ENCODE data around the gene FTCDNL1. TPM values are rescaled to one million over a fixed set of nuclear protein-coding genes. Genes with fewer than 3 reads are reported as not detected.

Gene FTCDNL1
- total RNA-seq, 1 donor from 2014 or later = 1.5 TPM

DNA sequence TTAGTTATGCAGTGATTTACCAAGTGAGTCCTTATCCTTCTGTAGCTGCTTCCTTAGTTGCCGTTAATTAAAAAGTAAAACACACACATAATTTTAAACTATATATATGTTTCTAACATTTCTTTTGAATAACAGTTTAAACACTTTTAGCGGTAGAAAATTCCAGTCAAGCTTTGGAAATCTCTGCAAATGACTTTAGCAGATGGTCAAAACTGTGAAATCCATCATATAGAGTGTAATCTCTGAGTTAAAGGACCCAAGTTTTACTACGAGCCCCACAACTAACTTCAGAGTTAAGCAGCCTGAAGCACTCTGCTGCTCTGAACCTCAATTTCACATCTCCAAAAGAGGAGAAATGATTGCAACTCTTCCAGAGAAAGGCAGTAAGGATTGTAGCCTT lies 96.2 kb downstream of the FTCDNL1 start:
- Mint-ChIP-seq H3K4me3 (no peak overlapping the region), H3K36me3 (ENCODE audit: low read depth) (no peaks in the 10 kb centered on the region), H3K27me3 (ENCODE audit: low read depth) (peaks cover 6% of the 10 kb centered on the region), H3K4me1 (peaks cover 12% of the 10 kb centered on the region), H3K9me3 (peaks cover 4% of the 10 kb centered on the region), H3K27ac (ENCODE audit: unreplicated experiment) (no peak overlapping the region)
- no peak for DNase-seq (ENCODE audit: low read depth, low spot score)
- TF ChIP-seq, protein P1, sequence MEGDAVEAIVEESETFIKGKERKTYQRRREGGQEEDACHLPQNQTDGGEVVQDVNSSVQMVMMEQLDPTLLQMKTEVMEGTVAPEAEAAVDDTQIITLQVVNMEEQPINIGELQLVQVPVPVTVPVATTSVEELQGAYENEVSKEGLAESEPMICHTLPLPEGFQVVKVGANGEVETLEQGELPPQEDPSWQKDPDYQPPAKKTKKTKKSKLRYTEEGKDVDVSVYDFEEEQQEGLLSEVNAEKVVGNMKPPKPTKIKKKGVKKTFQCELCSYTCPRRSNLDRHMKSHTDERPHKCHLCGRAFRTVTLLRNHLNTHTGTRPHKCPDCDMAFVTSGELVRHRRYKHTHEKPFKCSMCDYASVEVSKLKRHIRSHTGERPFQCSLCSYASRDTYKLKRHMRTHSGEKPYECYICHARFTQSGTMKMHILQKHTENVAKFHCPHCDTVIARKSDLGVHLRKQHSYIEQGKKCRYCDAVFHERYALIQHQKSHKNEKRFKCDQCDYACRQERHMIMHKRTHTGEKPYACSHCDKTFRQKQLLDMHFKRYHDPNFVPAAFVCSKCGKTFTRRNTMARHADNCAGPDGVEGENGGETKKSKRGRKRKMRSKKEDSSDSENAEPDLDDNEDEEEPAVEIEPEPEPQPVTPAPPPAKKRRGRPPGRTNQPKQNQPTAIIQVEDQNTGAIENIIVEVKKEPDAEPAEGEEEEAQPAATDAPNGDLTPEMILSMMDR (conservative IDR thresholded peaks at IDR 0.05) = no peak

DNA sequence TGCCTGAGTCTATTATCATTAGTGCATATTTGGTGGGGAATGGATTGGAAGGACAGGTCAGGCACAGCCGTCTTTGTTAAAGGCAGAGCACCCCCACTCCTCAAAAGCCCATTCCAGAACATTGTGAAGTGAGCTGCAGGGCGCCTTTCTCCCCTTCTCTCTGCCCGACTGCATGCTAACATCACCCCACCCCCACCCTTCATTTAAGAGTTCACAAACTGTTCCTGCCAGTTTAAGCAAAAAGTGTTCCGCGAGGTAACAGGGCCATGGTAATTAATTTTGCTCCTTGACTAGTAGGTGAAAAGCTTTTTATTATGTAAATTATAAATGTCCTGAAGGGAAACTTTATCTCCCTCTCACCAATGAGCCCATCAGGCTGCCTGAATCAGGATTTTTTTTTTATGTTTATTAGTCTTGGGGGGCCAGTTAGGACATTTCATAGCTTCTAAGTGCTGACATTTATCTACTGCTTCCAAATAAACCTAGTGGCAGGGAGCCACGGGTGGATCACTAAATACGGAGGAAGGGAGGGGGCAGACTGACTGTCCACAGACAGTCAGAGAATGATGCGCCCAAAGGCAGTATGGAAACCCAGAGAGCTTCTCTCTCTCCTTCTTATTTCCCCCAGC lies 99.4 kb downstream of the FTCDNL1 start:
- Mint-ChIP-seq H3K27ac (ENCODE audit: unreplicated experiment) (no peak overlapping the region), H3K27me3 (ENCODE audit: low read depth) (peaks cover 6% of the 10 kb centered on the region), H3K4me1 (peaks cover 12% of the 10 kb centered on the region), H3K36me3 (ENCODE audit: low read depth) (no peaks in the 10 kb centered on the region), H3K9me3 (peaks cover 4% of the 10 kb centered on the region), H3K4me3 (no peak overlapping the region)
- TF ChIP-seq, protein P1 (conservative IDR thresholded peaks at IDR 0.05) = no peak
- DNase-seq (ENCODE audit: low read depth, low spot score) = no peak

DNA sequence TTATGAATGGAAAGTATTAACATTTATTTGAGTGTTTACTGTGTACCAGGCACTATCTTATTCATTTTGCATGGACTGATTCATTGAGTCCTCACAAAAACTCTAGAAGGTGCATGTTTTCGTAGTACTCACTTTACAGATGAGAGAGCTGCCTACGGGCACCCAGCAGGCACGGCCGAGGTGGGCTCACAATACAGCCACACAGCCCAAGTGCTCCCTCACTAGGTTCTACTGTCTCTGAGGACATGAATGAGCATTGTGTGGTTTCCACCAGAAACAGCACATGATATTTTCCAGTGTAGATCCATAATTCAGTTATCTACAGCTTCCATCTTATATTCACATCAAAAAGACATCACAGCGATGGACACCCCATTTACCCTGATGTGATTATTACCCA lies 101.4 kb downstream of the FTCDNL1 start:
- Mint-ChIP-seq H3K36me3 (ENCODE audit: low read depth) (no peaks in the 10 kb centered on the region), H3K4me3 (no peak overlapping the region), H3K27me3 (ENCODE audit: low read depth) (peaks cover 6% of the 10 kb centered on the region), H3K4me1 (peaks cover 12% of the 10 kb centered on the region), H3K9me3 (peaks cover 4% of the 10 kb centered on the region), H3K27ac (ENCODE audit: unreplicated experiment) (no peak overlapping the region)
- DNase-seq (ENCODE audit: low read depth, low spot score) = no peak
- TF ChIP-seq, protein P1 (conservative IDR thresholded peaks at IDR 0.05) = no peak

DNA sequence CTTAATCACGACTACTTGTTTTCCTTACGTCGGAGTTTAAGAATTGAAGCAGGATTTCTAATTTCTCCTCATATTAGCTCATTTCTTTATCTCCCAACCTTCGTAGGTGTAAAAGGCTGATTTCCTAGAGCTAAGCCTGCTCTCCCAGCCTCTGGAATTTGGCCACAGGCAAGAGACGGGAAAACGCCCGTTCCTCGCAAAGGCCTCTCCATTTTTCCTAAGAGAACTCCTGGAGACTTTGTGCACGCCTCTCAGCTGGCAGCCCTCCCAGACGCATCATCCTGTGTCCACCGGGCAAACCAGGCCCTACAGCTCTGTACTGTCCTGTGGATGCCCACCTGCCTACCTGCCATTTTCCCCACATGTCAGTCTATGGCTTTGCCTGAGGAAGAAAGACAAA lies 106.3 kb downstream of the FTCDNL1 start:
- H3K36me3 Mint-ChIP-seq (ENCODE audit: low read depth) = no peaks in the 10 kb centered on the region
- TF ChIP-seq, protein P1 (conservative IDR thresholded peaks at IDR 0.05) = no peak
- no peaks in the 10 kb centered on the region for H3K4me1 Mint-ChIP-seq
- no peak overlapping the region for H3K4me3 Mint-ChIP-seq
- H3K27me3 Mint-ChIP-seq (ENCODE audit: low read depth) = peaks cover 8% of the 10 kb centered on the region
- no peaks in the 10 kb centered on the region for H3K9me3 Mint-ChIP-seq
- no peak for DNase-seq (ENCODE audit: low read depth, low spot score)
- H3K27ac Mint-ChIP-seq (ENCODE audit: unreplicated experiment) = no peak overlapping the region

GRCh38 chr2:199744260-199744659 lies 106.7 kb downstream of the FTCDNL1 start:
- H3K27me3 Mint-ChIP-seq (ENCODE audit: low read depth) = peaks cover 10% of the 10 kb centered on the region
- no peaks in the 10 kb centered on the region for H3K4me1 Mint-ChIP-seq
- no peaks in the 10 kb centered on the region for H3K36me3 Mint-ChIP-seq (ENCODE audit: low read depth)
- H3K9me3 Mint-ChIP-seq = no peaks in the 10 kb centered on the region
- DNase-seq (ENCODE audit: low read depth, low spot score) = no peak
- TF ChIP-seq, protein P1 (conservative IDR thresholded peaks at IDR 0.05) = no peak
- H3K4me3 Mint-ChIP-seq = no peak overlapping the region
- H3K27ac Mint-ChIP-seq (ENCODE audit: unreplicated experiment) = no peak overlapping the region
